Measurements from ENCODE around the gene SUCLG1.

SUCLG1 gene

GRCh38 chr2:84395820-84396219 is 63.3 kb downstream of the SUCLG1 start:
- H3K9ac ChIP-seq (ENCODE audit: low read length) = no peak overlapping the region
- no peaks in the 10 kb centered on the region for H4K20me1 ChIP-seq (ENCODE audit: insufficient read depth, low read length)
- no peaks in the 10 kb centered on the region for H3K9me2 ChIP-seq (ENCODE audit: low read depth, low read length)

GRCh38 chr2:84394628-84395027 is 64.5 kb downstream of the SUCLG1 start:
- Histone ChIP-seq H3K4me1 (ENCODE audit: insufficient read depth, low read length, severe bottlenecking) (no peaks in the 10 kb centered on the region), H3K4me3 (ENCODE audit: low read depth, low read length, poor library complexity, severe bottlenecking) (no peak overlapping the region), H4K20me1 (ENCODE audit: insufficient read depth, low read length) (no peaks in the 10 kb centered on the region), H3K36me3 (ENCODE audit: insufficient read depth, low read length) (no peaks in the 10 kb centered on the region), H3K9me2 (ENCODE audit: low read depth, low read length) (no peaks in the 10 kb centered on the region), H3K79me2 (ENCODE audit: insufficient read depth, low read length) (no peaks in the 10 kb centered on the region), H3K27me3 (ENCODE audit: insufficient read depth, low read length) (no peaks in the 10 kb centered on the region), H3K4me2 (ENCODE audit: low read length) (no peak overlapping the region), H3F3A (ENCODE audit: insufficient read depth, low read length) (no peaks in the 10 kb centered on the region), H2AFZ (ENCODE audit: low read length) (no peak overlapping the region), H3K27ac (ENCODE audit: low read depth, low read length, poor library complexity, severe bottlenecking) (no peak overlapping the region), H3K9ac (ENCODE audit: low read length) (no peak overlapping the region), H3K9me3 (ENCODE audit: low read length) (no peaks in the 10 kb centered on the region)
- no peak for TF ChIP-seq EZH2 (IDR thresholded peaks at IDR 0.05; ENCODE audit: borderline replicate concordance, low read length)

More at GRCh38 chr2:84395820-84396219, 63.3 kb downstream of the SUCLG1 start:
- no peaks in the 10 kb centered on the region for H3F3A ChIP-seq (ENCODE audit: insufficient read depth, low read length)
- H3K4me3 ChIP-seq (ENCODE audit: low read depth, low read length, poor library complexity, severe bottlenecking) = no peak overlapping the region
- H3K4me1 ChIP-seq (ENCODE audit: insufficient read depth, low read length, severe bottlenecking) = no peaks in the 10 kb centered on the region
- no peak for TF ChIP-seq EZH2 (IDR thresholded peaks at IDR 0.05; ENCODE audit: borderline replicate concordance, low read length)
- TF ChIP-seq CTCF (IDR thresholded peaks at IDR 0.05; ENCODE audit: low read length) = no peak
- no peaks in the 10 kb centered on the region for H3K27me3 ChIP-seq (ENCODE audit: insufficient read depth, low read length)
- no peak overlapping the region for H2AFZ ChIP-seq (ENCODE audit: low read length)
- H3K79me2 ChIP-seq (ENCODE audit: insufficient read depth, low read length) = no peaks in the 10 kb centered on the region
- H3K4me2 ChIP-seq (ENCODE audit: low read length) = no peak overlapping the region
- H3K36me3 ChIP-seq (ENCODE audit: insufficient read depth, low read length) = no peaks in the 10 kb centered on the region
- no peaks in the 10 kb centered on the region for H3K9me3 ChIP-seq (ENCODE audit: low read length)
- H3K27ac ChIP-seq (ENCODE audit: low read depth, low read length, poor library complexity, severe bottlenecking) = no peak overlapping the region

- no peaks in the 10 kb centered on the region for H3F3A ChIP-seq (ENCODE audit: insufficient read depth, low read length)
- no peaks in the 10 kb centered on the region for H3K27me3 ChIP-seq (ENCODE audit: insufficient read depth, low read length)
- no peaks in the 10 kb centered on the region for H4K20me1 ChIP-seq (ENCODE audit: insufficient read depth, low read length)
- no peaks in the 10 kb centered on the region for H3K36me3 ChIP-seq (ENCODE audit: insufficient read depth, low read length)
- H3K27ac ChIP-seq (ENCODE audit: low read depth, low read length, poor library complexity, severe bottlenecking) = no peak overlapping the region
- no peaks in the 10 kb centered on the region for H3K9me3 ChIP-seq (ENCODE audit: low read length)
- H3K4me1 ChIP-seq (ENCODE audit: insufficient read depth, low read length, severe bottlenecking) = no peaks in the 10 kb centered on the region
- no peak overlapping the region for H2AFZ ChIP-seq (ENCODE audit: low read length)
- TF ChIP-seq EZH2 (IDR thresholded peaks at IDR 0.05; ENCODE audit: borderline replicate concordance, low read length) (no peak), CTCF (IDR thresholded peaks at IDR 0.05; ENCODE audit: low read length) (no peak)
- no peak overlapping the region for H3K4me3 ChIP-seq (ENCODE audit: low read depth, low read length, poor library complexity, severe bottlenecking)
- no peak overlapping the region for H3K9ac ChIP-seq (ENCODE audit: low read length)
- no peaks in the 10 kb centered on the region for H3K9me2 ChIP-seq (ENCODE audit: low read depth, low read length)
- no peaks in the 10 kb centered on the region for H3K79me2 ChIP-seq (ENCODE audit: insufficient read depth, low read length)
- H3K4me2 ChIP-seq (ENCODE audit: low read length) = no peak overlapping the region
These were observed 65.3 kb downstream of the SUCLG1 start for GRCh38 chr2:84393829-84394228.

GRCh38 chr2:84389794-84390193 is 69.3 kb downstream of the SUCLG1 start:
- Histone ChIP-seq H3K9ac (ENCODE audit: low read length) (no peak overlapping the region), H3K27me3 (ENCODE audit: insufficient read depth, low read length) (no peaks in the 10 kb centered on the region), H3K9me2 (ENCODE audit: low read depth, low read length) (no peaks in the 10 kb centered on the region), H3K4me1 (ENCODE audit: insufficient read depth, low read length, severe bottlenecking) (no peaks in the 10 kb centered on the region), H3F3A (ENCODE audit: insufficient read depth, low read length) (no peaks in the 10 kb centered on the region), H3K27ac (ENCODE audit: low read depth, low read length, poor library complexity, severe bottlenecking) (no peak overlapping the region), H4K20me1 (ENCODE audit: insufficient read depth, low read length) (no peaks in the 10 kb centered on the region), H3K36me3 (ENCODE audit: insufficient read depth, low read length) (no peaks in the 10 kb centered on the region), H2AFZ (ENCODE audit: low read length) (no peak overlapping the region), H3K79me2 (ENCODE audit: insufficient read depth, low read length) (no peaks in the 10 kb centered on the region), H3K4me3 (ENCODE audit: low read depth, low read length, poor library complexity, severe bottlenecking) (no peak overlapping the region), H3K4me2 (ENCODE audit: low read length) (no peak overlapping the region), H3K9me3 (ENCODE audit: low read length) (no peaks in the 10 kb centered on the region)
- TF ChIP-seq EZH2 (IDR thresholded peaks at IDR 0.05; ENCODE audit: borderline replicate concordance, low read length) (no peak), CTCF (IDR thresholded peaks at IDR 0.05; ENCODE audit: low read length) (no peak)

Measured in OCI-LY1 (cell line).